GM18858 (cell line): Measurements from ENCODE around the gene DTL.

Experiments used
- ATAC-seq: cut with Tn5 transposase; IDR thresholded peaks from one replicate; pipeline ENCODE4 v1.9.1; 2021; ENCODE audit not compliant: unreplicated experiment

Gene DTL

GRCh38 chr1:212124690-212125582 lies 89.4 kb downstream of the DTL start:
- ATAC-seq, result no peak

DNA sequence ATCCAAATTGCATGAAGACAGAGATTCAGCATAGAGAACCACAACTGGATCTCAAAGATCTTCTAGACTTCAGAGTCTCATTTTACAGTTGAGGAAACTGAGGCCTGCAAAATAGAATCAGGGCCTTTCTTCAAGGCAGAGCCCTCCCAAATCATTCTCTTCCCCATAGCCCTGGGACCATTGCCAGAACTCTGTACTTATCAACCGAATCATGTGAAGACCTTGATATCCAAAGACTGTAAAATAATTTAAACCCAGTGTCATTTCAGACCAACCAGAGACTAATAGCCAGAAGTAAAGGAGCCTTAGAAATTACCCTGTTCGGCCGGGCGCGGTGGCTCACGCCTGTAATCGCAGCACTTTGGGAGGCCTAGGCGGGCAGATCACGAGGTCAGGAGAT lies 90.1 kb downstream of the DTL start:
- ATAC-seq, result no peak

- ATAC-seq, result no peak
Observed at GRCh38 chr1:212127221-212127620, 91.7 kb downstream of the DTL start.

DNA sequence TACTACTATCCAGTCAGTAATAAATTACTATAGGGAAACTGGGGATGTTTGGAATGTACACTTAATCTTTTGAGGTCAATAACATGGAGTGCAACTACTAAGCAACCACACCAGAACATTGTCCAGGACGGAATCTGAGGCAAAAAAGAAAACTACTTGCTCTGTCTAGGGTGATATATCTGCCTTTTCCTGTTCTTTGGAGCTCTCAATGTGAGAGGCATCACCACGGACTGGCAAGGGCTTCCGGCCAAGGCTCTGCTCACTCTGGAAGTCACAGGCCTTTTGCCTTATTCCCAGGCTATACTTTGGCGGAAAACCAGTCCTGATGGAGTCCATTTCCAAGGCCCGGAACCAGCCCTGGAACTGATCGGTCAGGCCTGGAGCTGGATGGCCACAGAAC lies 94.2 kb downstream of the DTL start:
- ATAC-seq, result no peak

- no peak for ATAC-seq
Observed at GRCh38 chr1:212132025-212132424, 96.5 kb downstream of the DTL start.

DNA sequence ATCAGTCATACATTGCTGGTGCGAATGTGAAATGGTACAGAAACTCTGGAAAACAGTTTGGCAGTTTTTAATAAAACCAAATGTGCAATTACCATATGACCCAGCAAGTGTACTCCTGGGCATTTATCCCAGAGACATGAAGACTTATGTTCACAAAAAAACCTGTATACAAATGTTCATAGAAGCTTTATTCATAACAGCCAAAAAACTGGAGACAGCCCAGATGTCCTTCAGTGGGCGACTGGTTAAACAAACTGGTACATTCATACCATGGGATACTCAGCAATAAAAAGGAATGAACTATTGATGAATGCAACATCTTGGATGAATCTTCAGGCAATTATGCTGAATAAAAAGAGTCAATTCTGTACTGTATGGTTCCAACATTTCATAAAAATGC lies 97.8 kb downstream of the DTL start:
- no peak for ATAC-seq

- no peak for ATAC-seq
Observed at GRCh38 chr1:212135166-212135565, 99.6 kb downstream of the DTL start.

DNA sequence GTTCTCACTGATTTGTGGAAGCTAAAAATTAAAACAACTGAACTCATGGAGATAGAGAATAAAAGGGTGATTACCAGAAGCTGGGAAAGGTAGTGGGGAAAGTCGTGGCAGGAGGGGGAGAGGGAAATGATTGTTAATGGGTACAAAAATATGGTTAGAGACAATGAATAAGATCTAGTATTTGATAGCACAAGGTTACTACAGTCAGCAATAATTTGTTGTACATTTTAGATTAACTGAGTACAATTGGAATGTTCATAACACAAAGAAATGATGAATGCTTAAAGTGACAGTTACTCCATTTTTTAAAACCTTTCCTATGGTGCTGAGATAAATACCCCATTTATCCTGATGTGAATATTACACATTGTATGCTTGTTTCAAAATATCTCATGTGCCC lies 102.3 kb downstream of the DTL start:
- ATAC-seq, result no peak

DNA sequence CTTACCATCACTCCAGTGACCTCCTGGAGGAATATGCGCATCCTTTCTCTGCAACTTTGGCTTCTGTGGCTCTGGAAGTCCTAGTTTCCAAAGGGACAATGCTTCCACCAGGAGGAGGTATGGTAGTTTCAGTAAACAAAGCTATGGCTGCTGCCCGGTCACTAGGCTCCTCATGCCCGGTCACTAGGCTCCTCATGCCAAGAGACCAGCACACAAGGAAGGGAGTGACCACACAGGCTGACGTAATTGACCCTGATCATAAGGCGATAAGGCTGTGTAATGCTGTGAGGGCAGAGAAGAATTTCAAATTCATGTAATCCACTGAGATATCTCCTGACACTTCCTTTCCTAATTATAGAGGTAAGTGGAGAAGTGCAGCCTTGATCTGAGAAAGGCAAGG lies 102.9 kb downstream of the DTL start:
- no peak for ATAC-seq

DNA sequence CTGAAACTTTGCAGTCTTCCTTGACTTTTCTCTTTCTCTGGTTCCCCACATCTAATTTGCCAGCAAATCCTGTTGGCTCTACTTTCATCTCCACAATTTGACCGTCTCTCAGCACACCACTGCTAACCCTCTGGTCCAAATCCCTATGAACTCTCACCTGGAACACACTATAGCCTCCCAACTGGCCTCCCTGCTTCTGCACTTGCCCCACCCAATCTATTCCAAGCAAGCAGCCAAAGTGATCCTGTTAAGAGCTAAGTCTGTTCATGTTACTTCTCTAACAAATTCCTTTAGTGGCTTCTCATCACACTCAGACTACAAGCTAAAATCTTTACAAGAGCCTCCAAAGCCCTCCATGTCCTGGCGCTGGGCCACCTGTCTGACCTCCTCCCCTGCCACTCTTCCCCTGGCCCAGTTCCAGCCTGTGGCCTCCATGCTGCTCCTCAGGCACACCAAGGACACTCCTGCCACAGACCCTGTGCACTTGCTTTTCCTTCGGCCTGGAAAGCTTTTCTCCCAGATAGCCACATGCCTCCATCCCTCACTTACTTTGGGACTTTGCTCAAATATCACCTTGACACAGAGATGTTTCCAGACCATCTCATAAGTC lies 104.1 kb downstream of the DTL start:
- no peak for ATAC-seq

DNA sequence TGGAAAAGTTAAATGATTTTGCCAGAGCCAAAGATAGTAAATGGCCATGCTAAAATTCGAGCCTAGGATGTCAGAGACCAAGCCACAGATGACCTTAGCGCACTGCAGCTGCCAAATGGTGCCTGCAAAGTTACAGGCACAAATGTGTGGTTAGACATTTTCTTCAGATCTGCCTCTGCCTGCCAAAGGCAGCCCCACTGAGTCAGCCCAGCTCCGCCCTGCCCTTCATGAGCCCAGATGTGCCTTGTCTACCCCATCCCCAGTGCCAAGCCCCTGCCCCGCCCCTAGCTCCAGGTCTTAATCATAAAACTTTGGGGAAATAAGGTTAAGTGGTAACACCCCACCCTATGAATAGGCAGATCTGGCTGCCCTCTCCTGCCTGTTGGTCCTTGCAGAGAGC lies 105.9 kb downstream of the DTL start:
- no peak for ATAC-seq

GRCh38 chr1:212142883-212143530 lies 107.5 kb downstream of the DTL start:
- ATAC-seq, result no peak

GRCh38 chr1:212147581-212148033 lies 112.1 kb downstream of the DTL start:
- ATAC-seq, result no peak

GRCh38 chr1:212149566-212149965 lies 114.0 kb downstream of the DTL start:
- no peak for ATAC-seq

- ATAC-seq, result no peak
Observed at GRCh38 chr1:212152308-212152693, 116.8 kb downstream of the DTL start.

GRCh38 chr1:212152869-212153268 lies 117.3 kb downstream of the DTL start:
- no peak for ATAC-seq

- no peak for ATAC-seq
Observed at GRCh38 chr1:212153635-212154034, 118.1 kb downstream of the DTL start.
